ENCODE data around the gene ASIC4.

Gene ASIC4

DNA sequence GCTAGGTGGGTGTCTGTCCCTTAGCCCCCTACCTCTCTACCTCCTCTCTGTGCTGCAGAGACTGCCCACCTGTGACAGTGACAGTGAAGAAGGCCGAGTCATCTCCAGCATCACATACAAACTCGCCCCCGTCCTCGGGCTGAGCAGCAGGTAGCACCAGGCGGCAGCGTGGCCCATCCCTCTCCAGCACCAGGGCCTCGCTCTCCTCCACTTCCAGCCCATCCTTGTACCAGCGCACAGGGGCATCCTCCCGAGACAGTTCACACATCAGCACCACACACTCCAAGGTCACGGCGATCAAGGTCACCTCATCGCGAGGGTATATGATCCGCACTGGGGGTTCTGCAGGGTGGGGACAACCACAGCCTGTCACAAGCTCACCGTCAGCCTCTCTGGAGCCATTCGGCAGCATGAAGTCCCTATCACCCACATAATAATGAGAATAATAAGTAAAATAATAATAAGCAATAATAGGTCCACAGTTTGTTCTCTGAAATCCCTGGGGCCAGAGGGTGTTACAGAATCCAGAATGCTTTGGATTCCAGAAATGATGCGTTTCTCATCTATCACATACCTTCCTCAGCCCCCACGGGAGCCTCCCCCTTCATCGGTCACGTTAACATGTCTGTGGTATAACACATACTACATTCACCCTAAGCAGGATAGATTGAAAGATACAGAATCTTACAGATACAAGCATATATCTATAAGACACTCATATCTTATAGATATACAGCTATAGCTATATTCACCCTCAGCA lies 45.1 kb downstream of the ASIC4 start:
- DNase-seq (ENCODE audit: low read depth), result no peak
- H3K4me3 ChIP-seq (ENCODE audit: low read depth, low read length), result no peak overlapping the region
- TF ChIP-seq, protein P1, sequence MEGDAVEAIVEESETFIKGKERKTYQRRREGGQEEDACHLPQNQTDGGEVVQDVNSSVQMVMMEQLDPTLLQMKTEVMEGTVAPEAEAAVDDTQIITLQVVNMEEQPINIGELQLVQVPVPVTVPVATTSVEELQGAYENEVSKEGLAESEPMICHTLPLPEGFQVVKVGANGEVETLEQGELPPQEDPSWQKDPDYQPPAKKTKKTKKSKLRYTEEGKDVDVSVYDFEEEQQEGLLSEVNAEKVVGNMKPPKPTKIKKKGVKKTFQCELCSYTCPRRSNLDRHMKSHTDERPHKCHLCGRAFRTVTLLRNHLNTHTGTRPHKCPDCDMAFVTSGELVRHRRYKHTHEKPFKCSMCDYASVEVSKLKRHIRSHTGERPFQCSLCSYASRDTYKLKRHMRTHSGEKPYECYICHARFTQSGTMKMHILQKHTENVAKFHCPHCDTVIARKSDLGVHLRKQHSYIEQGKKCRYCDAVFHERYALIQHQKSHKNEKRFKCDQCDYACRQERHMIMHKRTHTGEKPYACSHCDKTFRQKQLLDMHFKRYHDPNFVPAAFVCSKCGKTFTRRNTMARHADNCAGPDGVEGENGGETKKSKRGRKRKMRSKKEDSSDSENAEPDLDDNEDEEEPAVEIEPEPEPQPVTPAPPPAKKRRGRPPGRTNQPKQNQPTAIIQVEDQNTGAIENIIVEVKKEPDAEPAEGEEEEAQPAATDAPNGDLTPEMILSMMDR (IDR thresholded peaks at IDR 0.05; ENCODE audit: low read depth, low read length), result no peak
- TF ChIP-seq, protein P2, sequence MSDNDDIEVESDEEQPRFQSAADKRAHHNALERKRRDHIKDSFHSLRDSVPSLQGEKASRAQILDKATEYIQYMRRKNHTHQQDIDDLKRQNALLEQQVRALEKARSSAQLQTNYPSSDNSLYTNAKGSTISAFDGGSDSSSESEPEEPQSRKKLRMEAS (IDR thresholded peaks at IDR 0.05; ENCODE audit: low read depth, low read length), result no peak
- TF ChIP-seq POLR2A (IDR thresholded peaks at IDR 0.05; ENCODE audit: extremely low read depth, insufficient read length) (no peak), MYC (IDR thresholded peaks at IDR 0.05; ENCODE audit: low read depth, low read length) (no peak)

DNA sequence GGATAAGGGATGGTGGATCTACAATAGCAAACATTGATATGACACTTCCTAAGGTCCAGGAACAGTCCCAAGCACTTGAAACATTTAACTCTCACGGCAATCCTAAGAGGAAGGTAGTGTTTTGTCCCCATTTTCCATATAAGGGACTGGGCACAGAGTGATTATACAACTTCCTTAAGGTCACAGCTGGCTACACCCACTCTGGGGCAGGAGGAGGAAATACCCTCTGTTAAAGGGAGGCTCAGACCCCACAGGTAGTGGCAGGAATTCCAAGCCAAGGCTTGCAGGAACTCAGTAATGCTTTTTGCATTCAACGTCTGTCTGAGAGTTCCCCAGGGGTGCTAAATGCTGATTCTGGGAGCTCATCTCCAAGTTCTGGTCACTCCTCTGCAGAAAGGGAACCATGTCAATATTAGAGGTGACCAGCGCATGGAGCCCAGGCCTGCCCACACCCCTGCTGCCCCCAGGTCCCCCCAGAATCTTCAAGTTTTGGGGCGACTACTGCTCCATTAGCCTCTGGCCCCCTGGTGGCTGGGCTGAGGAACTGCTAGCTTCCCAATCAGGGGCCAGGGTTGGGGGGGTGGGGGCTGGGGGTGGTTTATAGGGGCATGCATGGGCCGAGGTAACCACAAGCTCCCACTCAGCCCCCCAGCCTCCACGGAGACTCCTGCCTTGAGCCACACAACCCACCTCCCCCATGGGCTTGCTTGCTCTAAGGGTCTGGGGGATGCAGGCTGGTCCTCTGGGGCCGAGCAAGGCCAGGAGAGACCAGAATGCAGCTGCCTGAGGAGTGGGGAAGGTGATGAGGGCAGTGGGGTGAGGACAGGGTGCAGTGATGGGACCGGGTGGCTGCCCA lies 46.0 kb downstream of the ASIC4 start:
- TF ChIP-seq, protein P2 (IDR thresholded peaks at IDR 0.05; ENCODE audit: low read depth, low read length), result no peak
- TF ChIP-seq, protein P1 (IDR thresholded peaks at IDR 0.05; ENCODE audit: low read depth, low read length), result peak; percentile 52
- no peak for DNase-seq (ENCODE audit: low read depth)
- no peak overlapping the region for H3K4me3 ChIP-seq (ENCODE audit: low read depth, low read length)

DNA sequence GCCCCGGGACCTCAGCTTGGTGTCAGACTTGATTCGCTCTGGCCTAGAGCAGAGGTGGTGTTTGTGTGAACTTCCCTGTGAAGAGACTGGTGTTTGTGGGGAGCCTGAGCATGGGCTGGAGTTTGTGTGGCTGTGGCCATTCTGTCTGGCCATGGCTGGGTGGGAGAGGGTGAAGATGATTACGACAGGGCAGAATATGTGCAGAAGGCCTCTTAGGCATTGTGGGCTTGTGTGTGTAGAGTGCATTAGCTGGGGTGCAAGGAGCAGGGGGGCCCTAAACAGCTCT lies 46.6 kb downstream of the ASIC4 start:
- TF ChIP-seq, protein P2 (IDR thresholded peaks at IDR 0.05; ENCODE audit: low read depth, low read length), result no peak
- TF ChIP-seq POLR2A (IDR thresholded peaks at IDR 0.05; ENCODE audit: extremely low read depth, insufficient read length) (no peak), MYC (IDR thresholded peaks at IDR 0.05; ENCODE audit: low read depth, low read length) (no peak)
- TF ChIP-seq, protein P1 (IDR thresholded peaks at IDR 0.05; ENCODE audit: low read depth, low read length), result no peak
- no peak overlapping the region for H3K4me3 ChIP-seq (ENCODE audit: low read depth, low read length)
- no peak for DNase-seq (ENCODE audit: low read depth)

DNA sequence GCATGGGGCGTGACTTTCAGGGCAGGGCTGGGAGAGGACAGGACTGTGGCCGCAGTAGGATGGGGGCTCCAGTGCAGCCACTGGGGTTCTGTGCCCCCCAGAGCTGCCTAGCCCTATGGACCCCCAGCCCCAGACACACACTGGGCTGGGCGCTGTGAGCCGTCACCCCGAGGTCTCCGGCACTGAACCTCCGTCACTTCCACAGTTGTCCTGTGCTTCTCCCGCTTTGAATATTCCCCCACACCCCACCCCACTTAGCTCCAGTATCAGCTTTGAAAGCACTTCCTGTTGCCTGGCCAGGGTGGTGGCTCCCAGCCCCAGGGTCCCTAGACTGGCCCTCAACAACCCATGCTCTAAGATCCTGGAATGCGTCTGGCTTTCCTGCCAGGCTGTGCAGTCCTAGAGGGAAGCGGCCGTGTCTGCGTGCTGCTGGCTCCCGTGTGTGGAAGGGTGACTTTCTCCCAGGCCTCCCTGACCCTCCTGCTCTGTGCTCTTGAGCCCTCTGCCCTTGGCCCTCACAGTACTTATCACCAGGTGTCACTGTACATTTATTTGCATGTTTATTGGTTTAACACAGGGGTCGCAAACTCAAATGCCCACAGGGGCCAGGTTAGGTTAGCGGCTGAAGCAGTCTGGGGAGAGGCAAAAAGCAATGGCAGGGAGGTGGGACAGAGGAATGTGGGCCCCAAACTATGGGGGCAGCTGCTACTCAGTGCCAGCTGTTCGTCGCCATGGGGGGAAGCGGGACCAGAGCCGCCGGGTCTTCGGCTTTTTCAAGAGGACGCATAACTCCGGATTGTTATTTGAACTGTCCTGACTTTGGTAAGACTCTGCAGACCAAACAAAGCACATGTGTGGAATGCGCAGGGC lies 47.1 kb downstream of the ASIC4 start:
- TF ChIP-seq, protein P2 (IDR thresholded peaks at IDR 0.05; ENCODE audit: low read depth, low read length), result no peak
- TF ChIP-seq, protein P1 (IDR thresholded peaks at IDR 0.05; ENCODE audit: low read depth, low read length), result no peak
- TF ChIP-seq MYC (IDR thresholded peaks at IDR 0.05; ENCODE audit: low read depth, low read length) (no peak), POLR2A (IDR thresholded peaks at IDR 0.05; ENCODE audit: extremely low read depth, insufficient read length) (no peak)
- no peak overlapping the region for H3K4me3 ChIP-seq (ENCODE audit: low read depth, low read length)
- DNase-seq (ENCODE audit: low read depth), result no peak

DNA sequence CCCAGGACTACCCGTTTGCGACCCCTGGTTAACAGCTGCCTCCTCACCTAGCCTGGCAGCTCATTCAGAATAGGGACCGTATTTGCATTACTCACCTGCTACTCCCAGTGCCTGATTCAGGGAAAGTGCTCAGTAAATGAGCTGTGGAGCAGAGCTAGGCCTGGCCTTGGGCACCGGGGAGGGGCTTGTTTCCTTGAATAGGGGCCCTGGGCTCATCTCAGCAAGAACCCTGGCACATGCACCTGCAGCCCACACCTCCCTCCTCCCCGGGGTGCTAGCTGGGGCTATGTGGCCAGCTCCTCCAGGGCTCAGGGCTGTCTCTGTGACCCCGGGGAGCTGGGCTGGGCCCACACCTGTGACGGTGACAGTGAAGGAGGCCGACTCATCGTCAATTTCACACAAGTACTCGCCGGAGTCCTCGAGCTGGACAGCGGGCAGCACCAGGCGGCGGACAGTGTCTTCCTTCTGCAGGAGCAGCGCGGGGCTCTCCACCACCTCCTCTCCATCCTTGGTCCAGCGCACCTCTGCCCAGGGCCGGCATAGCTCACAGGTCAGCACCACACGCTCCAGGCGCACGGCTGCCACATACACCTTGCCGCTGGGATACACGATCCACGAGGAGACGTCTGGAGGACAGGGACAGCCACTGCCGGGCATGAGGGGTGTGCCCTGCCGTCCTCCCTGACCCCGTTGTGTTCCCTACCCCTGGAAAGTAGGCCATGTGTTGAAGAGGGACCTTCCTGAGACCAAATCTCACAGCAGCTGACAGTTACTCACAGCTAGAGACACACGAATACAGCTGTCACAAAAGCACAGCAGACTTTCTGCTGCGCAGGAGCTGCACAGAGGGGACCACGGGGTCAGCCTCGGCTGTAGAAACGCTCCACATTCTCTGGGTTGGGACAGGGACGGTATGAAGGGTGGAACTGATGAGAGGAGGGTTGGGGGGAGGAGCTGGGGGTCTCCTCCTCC lies 48.1 kb downstream of the ASIC4 start:
- TF ChIP-seq, protein P2 (IDR thresholded peaks at IDR 0.05; ENCODE audit: low read depth, low read length), result no peak
- TF ChIP-seq MYC (IDR thresholded peaks at IDR 0.05; ENCODE audit: low read depth, low read length) (no peak), POLR2A (IDR thresholded peaks at IDR 0.05; ENCODE audit: extremely low read depth, insufficient read length) (no peak)
- TF ChIP-seq, protein P1 (IDR thresholded peaks at IDR 0.05; ENCODE audit: low read depth, low read length), result no peak
- no peak overlapping the region for H3K4me3 ChIP-seq (ENCODE audit: low read depth, low read length)
- no peak for DNase-seq (ENCODE audit: low read depth)
